GM12874 (cell line): ENCODE measurements around the gene SUGCT.

Experiments
- TF ChIP-seq, protein P1 (sequence below): IDR thresholded peaks from 2 replicates; pipeline ENCODE4 v1.5.1; 2011; ENCODE audit warnings: low read depth, mild to moderate bottlenecking, control low read depth, low read length, moderate library complexity; ENCODE audit not compliant: insufficient read depth

SUGCT gene

DNA sequence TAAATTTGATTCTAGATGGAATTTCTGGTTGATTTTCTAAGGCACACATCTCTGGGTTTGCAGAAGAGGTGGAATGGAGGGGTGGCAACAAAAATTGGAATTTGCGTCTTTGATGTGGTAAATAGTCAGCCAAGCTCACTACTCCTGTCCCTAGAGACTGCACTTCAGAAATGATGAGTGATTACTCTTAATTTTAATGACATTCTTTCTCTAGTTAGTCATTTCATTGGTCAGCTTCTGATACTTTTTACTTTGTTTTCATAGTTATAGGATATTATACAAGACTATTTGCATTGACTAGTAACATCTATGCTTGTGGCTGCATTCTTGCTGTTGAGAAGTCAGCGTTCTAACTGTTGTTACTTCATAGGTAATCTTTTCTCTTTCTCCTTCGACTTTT is 658.3 kb downstream of the SUGCT start:
- TF ChIP-seq, protein P1, sequence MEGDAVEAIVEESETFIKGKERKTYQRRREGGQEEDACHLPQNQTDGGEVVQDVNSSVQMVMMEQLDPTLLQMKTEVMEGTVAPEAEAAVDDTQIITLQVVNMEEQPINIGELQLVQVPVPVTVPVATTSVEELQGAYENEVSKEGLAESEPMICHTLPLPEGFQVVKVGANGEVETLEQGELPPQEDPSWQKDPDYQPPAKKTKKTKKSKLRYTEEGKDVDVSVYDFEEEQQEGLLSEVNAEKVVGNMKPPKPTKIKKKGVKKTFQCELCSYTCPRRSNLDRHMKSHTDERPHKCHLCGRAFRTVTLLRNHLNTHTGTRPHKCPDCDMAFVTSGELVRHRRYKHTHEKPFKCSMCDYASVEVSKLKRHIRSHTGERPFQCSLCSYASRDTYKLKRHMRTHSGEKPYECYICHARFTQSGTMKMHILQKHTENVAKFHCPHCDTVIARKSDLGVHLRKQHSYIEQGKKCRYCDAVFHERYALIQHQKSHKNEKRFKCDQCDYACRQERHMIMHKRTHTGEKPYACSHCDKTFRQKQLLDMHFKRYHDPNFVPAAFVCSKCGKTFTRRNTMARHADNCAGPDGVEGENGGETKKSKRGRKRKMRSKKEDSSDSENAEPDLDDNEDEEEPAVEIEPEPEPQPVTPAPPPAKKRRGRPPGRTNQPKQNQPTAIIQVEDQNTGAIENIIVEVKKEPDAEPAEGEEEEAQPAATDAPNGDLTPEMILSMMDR = no peak

DNA sequence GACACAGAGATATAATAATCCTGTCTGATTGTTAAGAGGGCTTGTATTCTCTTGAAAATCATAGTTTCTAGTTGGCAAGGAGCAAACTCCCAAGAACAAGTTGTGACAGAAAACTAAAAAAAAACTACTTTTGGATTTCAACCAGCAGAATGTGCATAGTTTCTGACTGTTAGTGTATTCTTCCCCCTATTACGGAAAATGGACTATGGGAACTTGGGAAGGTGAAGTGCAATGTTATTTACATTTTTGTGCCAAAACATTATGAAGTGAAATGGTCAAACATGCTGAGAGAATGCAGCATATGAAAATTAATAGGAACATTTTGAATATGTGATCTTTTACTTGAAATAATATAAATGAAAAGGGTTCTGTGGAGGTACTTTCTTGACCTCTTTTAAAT is 660.8 kb downstream of the SUGCT start:
- TF ChIP-seq, protein P1 = no peak

DNA sequence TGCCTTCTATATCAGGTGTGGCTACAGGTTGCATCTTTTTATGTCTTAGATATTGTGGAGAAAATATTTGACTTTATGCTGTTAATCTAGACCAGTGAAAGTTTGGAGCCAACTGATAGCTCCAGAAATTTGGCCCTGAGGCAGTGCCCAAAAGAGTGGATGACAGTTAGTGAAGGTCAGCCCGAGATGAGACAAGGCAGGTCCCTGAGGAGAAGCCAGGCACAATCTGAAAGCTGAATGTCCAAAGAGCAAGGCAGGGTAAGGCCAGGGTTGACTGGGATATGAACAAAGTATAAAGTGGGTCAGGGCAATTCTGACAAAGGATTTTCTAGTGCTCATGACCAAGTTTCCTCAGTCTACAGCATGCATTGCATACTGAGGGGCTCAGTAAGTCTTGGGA is 661.9 kb downstream of the SUGCT start:
- TF ChIP-seq, protein P1 = no peak

DNA sequence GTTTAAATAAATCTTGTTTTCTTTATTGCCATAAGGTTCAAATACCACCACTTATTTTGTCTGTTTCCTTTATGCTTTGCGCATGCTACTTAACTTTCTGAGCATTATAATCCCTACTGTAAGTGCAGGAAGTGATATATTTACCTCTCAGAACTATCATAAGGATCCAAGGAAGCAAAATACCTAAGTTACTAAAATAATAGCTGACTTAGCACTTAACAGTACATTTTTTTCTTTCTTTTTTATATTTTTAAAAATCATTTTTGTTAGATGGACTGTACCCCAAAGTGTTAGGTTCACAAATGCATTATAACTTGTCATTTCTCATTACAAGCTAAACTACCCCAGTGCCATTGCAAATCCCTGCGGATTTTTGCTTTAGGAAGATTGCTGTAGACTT is 663.8 kb downstream of the SUGCT start:
- TF ChIP-seq, protein P1 = no peak

DNA sequence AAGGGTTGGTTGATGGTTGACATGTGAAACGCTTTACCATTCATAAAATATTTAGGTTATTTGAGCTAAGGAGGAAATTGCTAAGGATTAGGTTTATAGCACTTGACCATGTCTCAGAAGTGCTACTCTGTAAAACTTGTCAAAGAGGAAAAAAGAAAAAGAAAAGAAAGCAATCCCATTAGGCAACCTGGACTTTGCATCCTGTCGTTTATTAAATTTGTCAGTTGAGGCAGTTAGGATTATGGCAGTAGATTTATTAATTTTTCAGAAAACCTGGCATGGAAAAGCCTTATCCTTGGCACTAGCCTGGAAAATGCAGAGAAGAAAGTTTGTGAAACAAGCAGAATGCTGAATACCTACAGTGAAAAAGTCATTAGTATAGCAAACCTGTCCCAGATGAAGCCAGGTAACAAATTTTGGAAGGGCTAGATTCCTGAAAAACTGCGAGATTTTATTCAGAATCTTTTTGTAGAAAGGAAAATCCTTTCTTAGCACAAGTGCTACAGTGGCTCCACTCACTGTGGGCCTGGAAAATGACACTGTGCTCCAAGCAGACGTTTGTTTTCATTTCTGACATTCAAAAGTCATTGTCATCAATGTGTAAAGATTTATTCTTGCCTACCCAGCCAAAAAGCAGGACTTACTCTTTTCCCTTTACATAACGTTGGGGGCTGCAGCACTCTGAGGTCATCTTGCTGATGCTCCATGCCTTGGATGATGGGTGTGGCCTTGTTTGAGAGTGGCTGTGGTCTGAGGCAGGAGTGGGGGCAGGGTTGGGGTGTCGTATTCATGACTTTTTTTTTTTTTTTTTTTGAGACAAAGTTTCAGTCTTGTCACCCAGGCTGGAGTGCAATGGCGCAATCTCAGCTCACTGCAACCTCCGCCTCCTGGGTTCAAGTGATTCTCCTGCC is 664.9 kb downstream of the SUGCT start:
- TF ChIP-seq, protein P1 = no peak

DNA sequence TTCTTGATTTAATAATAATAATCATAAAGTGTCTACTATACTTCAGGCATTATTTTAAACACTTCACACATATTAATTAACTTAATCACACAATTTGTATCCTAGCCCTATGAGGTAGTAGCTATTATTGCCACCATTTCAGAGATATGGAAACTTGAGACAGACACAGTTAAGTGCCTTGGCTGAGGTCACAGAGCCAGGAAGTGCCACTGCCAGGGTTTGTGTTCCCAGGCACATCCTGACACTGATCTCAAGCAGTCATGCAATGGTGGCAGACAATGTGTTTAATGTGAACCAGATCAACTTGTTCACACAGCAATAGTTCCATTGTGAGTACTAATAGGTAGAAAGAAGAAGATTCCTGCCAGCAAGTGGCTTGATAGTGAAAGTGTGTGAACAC is 666.0 kb downstream of the SUGCT start:
- TF ChIP-seq, protein P1 = no peak

DNA sequence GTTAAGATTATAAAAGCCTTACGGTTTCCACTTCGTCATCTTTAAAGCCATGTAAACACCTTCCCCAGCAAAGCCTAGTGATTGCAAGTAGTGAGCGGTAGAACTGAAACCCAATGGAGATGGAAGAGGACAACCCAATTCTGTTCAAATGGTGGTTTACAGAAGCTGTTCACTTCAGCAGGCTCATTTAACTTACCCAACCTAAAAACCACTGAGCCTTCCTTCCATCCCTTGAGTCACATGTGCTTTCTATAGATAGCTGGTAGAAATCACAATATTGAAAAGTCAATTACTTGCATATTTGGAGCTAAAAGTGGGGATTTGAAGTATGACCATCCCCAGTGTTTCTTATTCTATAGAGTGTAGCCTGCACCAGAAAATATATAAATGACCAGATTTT is 667.7 kb downstream of the SUGCT start:
- TF ChIP-seq, protein P1 = no peak
